ENCODE measurements around the gene ADGRD1.

ADGRD1 gene

DNA sequence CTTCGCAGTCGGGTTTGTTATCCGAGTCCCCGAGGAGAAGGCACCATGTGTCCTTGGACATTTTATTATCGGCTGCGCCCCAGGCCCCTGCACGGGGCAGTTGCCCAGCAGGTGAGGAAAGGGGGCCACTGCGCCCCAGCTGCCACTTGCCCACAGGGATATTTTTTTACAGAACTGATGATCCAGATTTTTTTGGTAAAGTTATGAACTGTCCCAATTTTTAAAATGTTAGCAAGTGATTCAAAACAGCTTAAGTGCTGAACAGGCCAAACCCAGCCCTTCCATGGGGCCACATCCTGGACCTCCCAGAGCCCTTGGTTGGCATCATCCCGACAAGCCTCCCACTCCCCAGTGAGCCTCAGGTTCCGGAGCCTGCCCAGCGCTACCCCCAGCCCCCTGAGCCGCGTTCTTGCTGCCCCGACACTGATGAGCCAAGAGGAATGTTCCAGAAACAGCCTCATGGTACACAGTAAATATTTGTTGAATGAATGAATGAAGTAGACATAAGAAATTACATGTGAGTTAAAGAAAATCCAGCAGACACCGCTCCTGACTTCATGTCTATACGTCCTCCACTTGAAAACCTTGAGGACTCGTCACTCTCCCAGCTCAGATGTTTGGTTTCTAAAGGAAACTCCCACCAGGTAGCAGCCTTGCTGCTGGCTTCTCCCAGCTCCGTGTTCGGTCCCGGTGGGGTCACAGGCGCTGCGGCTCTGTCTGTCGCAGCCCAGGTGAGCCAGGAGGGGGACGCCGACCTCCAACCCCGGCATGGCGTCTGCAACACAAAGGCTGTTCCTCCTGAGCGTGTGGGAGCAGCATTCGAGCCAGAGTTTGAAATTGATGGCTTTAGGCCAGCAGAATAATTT is 88.5 kb downstream of the ADGRD1 start:
- DNase-seq: no peak

DNA sequence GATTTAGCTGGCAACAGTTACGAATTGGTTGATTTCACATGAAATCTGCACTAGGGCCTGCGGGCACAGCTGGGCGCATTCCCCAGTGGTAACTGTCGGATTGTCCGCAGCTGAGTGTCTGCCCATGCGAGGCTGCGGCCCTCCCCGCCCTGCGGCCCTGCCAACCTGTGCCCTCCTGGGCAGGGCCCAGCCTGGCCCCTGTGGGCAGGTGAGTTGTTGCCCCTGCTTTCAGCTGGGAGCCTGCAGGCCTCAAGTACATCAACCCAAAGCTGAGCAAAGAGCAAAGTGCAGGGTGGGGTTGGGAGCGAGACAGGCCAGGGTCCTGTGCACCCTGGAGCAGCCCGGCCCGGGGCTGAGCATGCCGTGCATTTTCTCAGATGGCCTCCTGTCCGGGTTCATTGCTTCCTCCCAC is 89.1 kb downstream of the ADGRD1 start:
- no peak for DNase-seq

GRCh38 chr12:131043401-131043871 is 89.7 kb downstream of the ADGRD1 start:
- DNase-seq: no peak

GRCh38 chr12:131044136-131044535 is 90.4 kb downstream of the ADGRD1 start:
- DNase-seq: no peak

DNA sequence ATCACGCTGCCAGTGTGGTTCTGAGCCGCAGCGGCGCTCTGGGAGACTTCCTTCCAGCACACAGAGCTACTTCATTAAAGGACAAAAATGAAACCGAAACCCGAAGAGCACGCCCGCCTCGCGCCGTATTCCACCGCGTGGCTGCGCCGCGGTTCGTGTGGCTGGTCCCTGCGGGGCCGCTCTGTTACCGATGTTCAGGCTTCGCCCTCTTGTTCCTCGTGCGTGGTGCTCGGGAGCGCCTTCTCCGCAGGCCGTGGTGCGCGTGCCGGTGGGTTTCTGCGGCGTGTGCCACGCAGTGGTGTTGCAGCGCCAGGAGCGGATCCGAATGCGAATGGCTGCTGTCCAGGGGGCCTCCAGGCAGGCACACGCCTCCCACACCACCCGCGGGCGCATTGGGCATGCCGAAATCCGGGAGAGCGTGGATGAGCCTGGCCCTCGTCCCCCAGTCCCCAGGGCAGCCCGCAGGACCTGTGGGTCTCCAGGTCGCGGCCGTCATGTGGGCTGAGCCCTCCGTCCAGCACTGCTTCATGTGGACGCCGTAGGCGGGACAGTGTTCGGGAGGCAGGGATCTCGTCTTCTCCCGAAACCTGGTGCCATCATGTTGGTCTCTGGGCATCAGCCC is 91.2 kb downstream of the ADGRD1 start:
- no peak for DNase-seq

DNA sequence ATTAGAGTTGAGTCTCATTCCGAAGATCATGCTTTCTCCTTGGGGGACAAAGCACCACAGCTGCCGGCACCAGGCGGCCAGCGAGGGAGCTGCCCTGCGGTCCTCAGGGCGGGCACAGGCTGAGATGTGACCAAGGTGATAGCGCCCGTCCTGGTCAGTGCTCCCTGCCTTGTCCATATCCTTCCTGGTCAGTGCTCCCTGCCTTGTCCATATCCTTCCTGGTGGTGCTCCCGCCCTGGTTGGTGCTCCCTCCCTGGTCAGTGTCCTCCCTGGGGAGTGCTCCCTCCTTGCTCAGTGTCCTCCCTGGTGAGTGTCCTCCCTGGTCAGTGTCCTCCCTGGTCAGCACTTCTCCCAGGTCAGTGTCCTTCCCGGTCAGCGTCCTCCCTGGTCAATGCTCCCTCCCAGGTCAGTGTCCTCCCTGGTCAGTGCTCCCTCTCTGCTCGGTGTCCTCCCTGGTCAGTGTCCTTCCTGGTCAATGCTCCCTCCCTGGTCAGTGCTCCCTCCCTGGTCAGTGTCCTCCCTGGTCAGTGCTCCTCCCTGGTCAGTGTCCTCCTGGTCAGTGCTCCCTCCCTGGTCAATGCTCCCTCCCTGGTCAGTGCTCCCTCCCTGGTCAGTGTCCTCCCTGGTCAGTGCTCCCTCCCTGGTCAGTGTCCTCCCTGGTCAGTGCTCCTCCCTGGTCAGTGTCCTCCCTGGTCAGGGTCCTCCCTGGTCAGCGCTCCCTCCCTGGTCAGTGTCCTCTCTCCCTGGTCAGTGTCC is 92.2 kb downstream of the ADGRD1 start:
- no peak for DNase-seq

DNA sequence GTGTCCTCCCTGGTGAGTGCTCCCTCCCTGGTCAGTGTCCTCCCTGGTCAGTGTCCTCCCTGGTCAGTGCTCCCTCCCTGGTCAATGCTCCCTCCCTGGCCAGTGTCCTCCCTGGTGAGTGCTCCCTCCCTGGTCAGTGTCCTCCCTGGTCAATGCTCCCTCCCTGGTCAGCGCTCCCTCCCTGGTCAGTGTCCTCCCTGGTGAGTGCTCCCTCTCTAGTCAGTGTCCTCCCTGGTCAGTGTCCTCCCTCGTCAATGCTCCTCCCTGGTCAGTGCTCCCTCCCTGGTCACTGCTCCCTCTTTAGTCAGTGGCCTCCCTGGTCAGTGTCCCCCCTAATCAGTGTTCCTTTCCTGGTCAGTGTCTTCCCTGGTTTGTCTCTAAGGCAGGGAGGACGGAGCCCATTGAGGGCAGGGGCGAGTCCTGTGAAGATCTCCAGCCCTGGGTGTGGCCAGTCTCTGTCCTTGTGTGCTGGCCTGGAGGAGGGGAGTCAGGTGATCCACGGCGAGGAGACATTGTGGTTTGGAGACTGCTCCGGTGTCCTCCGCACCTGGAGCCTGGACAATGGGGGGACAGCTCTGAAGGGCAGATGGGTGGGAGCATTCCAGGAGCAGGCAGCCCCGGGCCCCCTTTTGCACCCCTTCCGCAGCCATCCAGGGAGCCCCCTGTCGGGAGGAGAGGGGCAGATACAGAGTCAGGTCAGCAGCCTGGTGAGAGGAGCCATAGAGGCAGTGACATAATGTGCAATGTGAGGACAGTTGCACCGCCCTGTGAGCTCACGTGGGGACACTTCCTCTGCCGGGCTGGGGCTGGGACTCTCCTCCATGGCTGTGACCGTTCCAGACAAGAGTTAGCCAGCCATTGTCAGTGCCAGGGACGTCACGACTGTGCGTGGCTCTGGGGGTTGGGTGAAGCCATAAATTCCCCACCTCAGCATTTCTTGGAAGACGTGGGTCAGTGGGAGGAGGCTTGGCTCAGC is 93.4 kb downstream of the ADGRD1 start:
- DNase-seq: no peak

DNA sequence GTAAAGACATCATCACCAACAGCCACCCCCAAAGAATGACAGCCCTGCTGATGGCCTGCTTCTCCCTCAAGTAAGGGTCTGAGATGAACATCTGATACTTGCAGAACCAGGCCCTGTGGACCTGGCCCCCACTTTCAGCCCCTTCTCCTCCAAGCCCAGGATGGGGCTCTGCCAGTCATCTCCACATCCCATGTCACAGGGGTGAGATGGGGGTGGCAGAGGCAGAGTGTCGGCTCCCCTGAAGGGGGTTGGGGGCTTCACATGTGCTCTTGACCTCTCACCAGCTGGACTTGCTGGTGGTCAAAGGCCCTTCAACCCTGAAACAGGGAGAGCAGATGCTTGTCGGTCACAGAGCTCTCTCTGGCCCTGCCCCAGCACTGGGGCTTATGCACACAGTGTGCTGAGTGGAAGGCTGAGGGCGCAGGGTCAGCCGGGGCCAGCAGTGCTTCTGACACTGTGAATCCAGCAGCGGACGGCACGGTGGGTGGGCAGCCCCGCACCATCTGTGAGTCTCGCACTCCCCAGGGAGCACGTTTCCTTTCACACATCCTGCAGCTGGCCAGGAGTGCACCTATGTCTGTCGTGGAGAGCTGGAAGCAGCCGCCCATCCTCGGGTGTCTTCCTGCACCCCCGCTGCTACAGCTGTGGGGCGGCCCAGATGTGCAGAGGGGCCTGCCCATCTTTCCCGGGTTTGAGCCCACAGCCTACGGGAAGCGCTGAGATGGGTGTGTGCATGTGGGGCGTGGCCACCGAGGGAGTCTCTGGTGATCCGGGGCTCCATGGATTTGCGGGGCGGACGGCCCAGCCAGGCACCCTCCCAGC is 94.3 kb downstream of the ADGRD1 start:
- no peak for DNase-seq

- DNase-seq: no peak
Observed at GRCh38 chr12:131048611-131048990, 94.9 kb downstream of the ADGRD1 start.

DNA sequence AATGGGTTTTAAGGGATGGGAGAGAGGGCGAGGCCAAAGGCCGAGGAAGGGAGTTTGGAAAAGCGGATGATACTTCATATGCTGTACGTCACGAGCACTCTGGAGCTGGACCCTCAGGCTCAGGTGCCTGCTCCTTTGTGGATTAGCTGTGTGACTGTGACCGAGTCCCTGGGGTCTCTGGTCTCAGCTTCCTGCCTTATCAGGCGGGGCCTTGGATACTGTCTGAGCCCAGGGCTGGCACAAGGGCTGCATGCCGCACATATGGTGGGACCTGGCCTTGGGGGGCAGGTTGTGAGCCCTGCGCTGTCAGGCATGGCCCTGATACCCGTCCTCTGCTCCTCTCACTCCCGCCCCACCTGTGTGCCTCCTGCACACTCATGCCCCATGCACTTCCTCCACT is 95.3 kb downstream of the ADGRD1 start:
- no peak for DNase-seq

DNA sequence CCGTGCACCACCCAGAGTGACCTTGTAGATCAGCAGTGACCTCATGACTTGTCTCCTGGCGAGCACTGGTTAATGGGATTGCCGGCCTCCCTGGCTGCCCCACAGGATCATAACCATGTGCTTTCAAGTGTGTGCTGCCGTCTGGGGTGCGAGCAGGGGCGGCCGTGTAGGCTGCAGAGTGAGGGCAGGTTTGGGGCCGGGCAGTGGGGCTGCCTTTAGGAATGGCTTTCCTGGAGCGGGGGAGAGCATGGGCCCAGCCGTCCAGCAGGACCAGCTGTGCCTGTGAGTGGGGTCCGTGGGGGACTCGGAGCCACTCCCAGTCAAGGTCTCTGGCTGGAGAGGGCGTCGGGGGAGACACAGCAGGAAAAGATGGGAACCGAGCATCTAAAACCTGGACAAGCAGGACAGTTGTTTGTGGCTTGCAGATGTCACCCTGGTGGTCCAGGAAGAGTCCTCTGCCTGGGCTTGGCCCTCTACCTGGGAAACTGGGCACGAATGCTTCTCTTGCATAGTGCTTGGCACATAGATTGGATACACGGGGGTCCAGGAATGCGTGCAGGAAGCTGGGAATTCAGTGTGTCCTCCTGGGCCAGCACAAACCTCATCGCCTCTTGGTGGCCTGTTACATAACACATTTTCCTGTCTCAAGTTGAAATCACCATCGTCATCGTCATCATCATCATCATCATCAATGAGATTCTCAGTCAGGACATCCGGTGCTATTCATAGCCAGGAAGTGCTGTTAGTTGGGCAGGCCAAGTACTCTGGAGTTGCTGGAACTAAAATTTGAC is 96.0 kb downstream of the ADGRD1 start:
- DNase-seq: no peak

DNA sequence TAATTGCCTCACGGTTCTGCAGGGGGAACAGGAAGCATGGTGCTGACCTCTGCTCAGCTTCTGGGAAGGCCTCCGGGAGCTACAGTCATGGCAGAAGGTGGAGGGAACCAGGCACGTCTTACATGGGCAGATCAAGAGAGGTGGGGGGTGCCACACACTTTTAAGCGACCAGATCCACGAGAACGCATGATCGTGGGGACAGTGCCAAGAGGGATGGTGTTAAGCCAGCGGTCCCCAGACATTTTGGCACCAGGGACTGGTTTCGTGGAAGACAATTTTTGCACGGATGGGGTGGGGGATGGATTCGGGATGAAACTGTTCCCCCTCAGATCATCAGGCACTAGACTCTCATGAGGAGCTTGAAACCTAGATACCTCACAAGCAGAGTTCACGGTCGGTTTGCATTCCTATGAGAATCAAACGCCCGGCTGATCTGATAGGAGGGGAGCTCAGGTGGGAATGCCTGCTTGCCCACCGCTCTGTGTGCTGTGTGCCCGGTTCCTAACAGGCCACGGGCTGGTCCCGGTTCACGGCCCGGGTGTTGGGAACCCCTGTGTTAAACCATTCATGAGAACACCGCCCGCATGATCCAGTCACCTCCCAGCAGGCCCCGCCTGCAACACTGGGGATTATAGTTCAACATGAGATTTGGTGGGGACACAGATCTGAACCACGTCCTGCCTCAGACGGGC is 96.9 kb downstream of the ADGRD1 start:
- DNase-seq: no peak

DNA sequence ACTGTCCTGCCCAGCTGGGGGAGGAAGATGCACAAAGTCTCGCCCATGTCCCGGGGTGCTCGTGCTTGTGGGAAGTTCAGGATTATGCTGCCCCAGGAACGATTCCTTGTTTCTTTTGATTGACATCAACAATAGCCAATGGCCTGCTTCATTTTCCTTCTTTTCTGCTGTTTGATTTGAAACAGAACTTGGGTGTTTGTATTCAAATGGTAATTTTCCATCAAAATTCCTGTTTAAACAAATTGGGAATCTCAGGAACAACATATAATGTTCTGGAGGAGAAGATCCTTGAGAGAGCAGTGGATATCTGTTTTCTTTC is 97.4 kb downstream of the ADGRD1 start:
- DNase-seq: no peak

DNA sequence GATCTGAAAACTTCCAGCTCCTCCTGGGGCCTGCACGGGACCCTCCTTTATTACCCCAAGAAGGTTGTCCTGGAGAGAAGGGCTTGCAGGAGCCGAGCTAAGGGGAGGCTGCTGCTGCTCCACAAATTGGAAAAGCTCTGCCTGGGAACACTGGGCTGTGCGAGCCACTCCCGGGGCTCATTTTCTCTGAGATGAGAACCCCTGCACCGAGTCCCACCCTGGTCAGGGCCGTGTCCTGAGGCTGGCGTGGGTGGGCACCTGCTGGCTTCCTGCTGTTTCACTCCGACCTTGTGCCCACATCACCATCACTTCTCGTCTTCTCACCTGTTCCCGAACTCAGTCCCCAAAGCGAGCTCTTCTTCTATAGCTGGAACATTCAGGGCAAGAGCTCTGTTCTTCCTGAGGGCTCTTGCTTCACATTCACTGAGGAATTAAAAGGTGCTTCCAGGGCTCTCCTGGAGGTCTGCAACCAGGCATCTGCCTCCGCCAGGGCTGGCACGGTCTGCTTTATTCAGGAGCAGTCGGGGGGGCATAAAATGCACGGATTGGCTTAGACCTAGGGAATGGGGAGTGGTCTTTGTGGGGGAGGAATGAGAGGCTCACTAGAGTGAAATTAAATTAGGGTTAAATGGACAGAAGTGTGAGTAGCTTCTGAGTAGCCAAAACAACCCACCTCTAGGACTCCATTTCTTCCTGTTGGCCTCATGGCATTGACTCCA is 98.5 kb downstream of the ADGRD1 start:
- no peak for DNase-seq

DNA sequence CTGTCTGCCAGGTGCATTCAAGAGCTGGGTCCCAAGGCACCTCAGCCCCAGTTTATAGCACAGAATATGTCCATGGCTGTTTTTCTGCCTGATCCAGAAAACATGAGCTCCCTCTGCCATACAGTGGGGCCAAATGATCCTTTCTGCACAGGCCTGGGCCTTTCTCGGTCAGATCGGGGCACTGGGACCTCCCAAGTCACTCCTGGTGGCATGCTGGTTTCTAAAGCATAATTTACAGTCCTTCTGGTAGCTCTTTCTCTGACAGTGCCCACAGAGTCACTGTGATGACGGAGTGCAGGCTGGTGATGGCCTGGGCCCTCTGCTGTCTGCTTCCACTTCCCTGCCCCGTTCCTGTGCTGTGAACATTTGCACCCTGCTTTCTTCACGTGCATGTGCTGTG is 99.2 kb downstream of the ADGRD1 start:
- DNase-seq: no peak

DNA sequence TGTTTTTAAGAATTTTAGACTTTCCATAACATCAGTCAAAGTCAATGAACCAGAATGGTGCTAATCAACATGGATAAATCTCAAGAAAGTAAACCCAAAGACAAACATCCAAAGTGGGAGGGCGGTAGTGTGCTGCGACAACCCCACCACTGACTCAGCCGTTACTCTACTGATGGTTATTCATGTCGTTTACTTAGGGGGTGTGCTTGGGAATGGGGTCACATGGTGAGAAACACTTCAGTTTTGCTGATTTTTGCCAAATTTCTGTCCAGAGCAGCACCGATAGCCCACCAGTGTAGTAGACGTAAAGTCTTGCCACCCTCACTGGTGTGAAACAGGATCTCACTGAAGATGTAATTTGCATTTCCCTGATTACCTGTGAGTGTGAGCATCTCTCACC is 99.9 kb downstream of the ADGRD1 start:
- DNase-seq: no peak

GRCh38 chr12:131054345-131055092 is 100.8 kb downstream of the ADGRD1 start:
- DNase-seq: no peak

GRCh38 chr12:131055093-131055465 is 101.4 kb downstream of the ADGRD1 start:
- DNase-seq: no peak
